Measurements from ENCODE around the gene PLCL1.

DNA sequence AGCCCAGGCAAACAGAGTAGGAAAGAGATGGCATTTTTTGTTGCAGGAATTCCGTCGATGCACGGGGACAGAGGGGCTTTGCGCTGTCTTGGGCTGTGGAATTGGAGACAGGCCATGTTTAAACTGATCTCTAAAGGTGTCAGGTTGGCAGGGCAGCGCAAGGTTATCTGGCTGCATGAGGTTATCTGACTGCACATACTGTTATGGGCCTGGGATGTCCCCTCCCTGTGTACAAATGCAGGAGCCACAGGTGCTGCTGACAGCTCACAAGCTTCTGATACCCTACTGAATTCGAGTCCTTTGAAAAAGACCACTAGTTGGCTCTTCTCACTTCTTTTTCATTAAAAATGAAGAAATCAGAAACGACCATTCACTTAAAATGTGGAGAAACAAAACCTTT is 255.4 kb downstream of the PLCL1 start:
- TF ChIP-seq SUZ12 (IDR thresholded peaks at IDR 0.05; ENCODE audit: unreplicated experiment) (no peak), ETV6 (conservative IDR thresholded peaks at IDR 0.05 in 1 of 2, IDR thresholded peaks at IDR 0.05 in 1 of 2; ENCODE audit: borderline replicate concordance in 1 of 2, low read depth in 1 of 2) (no peak), YY1 (IDR thresholded peaks at IDR 0.05; ENCODE audit: low read depth, low read length) (no peak)
